Measurements from ENCODE around the gene PCSK5.

The PCSK5 gene

DNA sequence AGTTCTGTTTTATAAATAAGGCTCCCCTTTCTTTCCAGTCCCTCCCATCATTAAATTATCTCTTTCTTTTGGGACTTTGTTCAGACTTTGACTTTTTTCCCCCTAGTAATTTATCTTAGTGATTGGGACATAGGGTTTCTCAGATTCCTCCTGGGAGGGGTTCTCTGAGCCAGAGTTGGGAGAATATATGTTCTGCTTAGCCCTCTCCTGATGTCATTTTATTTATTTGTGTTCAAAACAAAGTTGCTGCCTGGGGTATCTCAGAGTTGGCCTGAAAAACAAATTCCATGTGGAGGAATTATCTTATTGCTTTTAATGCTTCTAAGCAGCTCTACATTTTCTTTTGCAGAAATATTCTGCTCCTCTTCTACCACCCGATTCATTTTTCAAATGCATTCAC is 211.0 kb downstream of the PCSK5 start:
- TF ChIP-seq, protein P1, sequence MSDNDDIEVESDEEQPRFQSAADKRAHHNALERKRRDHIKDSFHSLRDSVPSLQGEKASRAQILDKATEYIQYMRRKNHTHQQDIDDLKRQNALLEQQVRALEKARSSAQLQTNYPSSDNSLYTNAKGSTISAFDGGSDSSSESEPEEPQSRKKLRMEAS (IDR thresholded peaks at IDR 0.05) = no peak
- no peak for TF ChIP-seq TCF12 (IDR thresholded peaks at IDR 0.05; ENCODE audit: low read depth)
- no peak for TF ChIP-seq NFIC (IDR thresholded peaks at IDR 0.05)
- TF ChIP-seq EGR1 (IDR thresholded peaks at IDR 0.05) = no peak
- no peak for TF ChIP-seq YY1 (IDR thresholded peaks at IDR 0.05; ENCODE audit: low read depth)
- no peak for TF ChIP-seq FOXM1 (IDR thresholded peaks at IDR 0.05; ENCODE audit: borderline replicate concordance, low read depth)
- no peak for TF ChIP-seq RAD21 (IDR thresholded peaks at IDR 0.05; ENCODE audit: low read depth)
- TF ChIP-seq CREB1 (IDR thresholded peaks at IDR 0.05; ENCODE audit: low read depth) = no peak
- no peak for TF ChIP-seq EP300 (IDR thresholded peaks at IDR 0.05; ENCODE audit: borderline replicate concordance)
- TF ChIP-seq CEBPB (IDR thresholded peaks at IDR 0.05) = no peak
- no peak for TF ChIP-seq TEAD4 (IDR thresholded peaks at IDR 0.05)
- TF ChIP-seq, protein P2, sequence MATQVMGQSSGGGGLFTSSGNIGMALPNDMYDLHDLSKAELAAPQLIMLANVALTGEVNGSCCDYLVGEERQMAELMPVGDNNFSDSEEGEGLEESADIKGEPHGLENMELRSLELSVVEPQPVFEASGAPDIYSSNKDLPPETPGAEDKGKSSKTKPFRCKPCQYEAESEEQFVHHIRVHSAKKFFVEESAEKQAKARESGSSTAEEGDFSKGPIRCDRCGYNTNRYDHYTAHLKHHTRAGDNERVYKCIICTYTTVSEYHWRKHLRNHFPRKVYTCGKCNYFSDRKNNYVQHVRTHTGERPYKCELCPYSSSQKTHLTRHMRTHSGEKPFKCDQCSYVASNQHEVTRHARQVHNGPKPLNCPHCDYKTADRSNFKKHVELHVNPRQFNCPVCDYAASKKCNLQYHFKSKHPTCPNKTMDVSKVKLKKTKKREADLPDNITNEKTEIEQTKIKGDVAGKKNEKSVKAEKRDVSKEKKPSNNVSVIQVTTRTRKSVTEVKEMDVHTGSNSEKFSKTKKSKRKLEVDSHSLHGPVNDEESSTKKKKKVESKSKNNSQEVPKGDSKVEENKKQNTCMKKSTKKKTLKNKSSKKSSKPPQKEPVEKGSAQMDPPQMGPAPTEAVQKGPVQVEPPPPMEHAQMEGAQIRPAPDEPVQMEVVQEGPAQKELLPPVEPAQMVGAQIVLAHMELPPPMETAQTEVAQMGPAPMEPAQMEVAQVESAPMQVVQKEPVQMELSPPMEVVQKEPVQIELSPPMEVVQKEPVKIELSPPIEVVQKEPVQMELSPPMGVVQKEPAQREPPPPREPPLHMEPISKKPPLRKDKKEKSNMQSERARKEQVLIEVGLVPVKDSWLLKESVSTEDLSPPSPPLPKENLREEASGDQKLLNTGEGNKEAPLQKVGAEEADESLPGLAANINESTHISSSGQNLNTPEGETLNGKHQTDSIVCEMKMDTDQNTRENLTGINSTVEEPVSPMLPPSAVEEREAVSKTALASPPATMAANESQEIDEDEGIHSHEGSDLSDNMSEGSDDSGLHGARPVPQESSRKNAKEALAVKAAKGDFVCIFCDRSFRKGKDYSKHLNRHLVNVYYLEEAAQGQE (IDR thresholded peaks at IDR 0.05; ENCODE audit: low read depth) = no peak
- TF ChIP-seq TAF1 (IDR thresholded peaks at IDR 0.05; ENCODE audit: low read depth) = no peak
- TF ChIP-seq, protein P3, sequence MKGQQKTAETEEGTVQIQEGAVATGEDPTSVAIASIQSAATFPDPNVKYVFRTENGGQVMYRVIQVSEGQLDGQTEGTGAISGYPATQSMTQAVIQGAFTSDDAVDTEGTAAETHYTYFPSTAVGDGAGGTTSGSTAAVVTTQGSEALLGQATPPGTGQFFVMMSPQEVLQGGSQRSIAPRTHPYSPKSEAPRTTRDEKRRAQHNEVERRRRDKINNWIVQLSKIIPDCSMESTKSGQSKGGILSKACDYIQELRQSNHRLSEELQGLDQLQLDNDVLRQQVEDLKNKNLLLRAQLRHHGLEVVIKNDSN (IDR thresholded peaks at IDR 0.05) = no peak
- TF ChIP-seq ZBTB7A (IDR thresholded peaks at IDR 0.05; ENCODE audit: low read depth) = no peak

DNA sequence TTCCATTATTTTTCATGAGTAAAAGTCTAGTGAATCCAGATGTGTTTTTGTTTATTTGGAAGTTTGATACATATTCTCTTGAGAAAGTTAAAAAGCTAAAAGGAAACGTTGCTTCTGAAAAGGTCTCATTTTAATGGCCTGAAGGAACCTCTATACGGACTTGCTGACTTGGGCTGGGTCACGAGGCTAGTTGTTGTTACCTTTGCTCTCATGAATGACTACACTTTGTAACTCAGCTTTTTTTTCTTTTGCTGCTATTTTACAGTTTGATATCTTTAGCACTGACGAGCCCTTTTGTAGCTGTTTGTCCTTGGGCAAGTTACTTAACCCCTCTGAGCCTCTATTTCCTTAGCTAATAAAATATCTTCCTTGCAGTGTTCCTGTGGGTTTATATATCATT is 211.5 kb downstream of the PCSK5 start:
- no peak for TF ChIP-seq ZBTB7A (IDR thresholded peaks at IDR 0.05; ENCODE audit: low read depth)
- no peak for TF ChIP-seq FOXM1 (IDR thresholded peaks at IDR 0.05; ENCODE audit: borderline replicate concordance, low read depth)
- no peak for TF ChIP-seq CEBPB (IDR thresholded peaks at IDR 0.05)
- TF ChIP-seq YY1 (IDR thresholded peaks at IDR 0.05; ENCODE audit: low read depth) = no peak
- no peak for TF ChIP-seq EGR1 (IDR thresholded peaks at IDR 0.05)

DNA sequence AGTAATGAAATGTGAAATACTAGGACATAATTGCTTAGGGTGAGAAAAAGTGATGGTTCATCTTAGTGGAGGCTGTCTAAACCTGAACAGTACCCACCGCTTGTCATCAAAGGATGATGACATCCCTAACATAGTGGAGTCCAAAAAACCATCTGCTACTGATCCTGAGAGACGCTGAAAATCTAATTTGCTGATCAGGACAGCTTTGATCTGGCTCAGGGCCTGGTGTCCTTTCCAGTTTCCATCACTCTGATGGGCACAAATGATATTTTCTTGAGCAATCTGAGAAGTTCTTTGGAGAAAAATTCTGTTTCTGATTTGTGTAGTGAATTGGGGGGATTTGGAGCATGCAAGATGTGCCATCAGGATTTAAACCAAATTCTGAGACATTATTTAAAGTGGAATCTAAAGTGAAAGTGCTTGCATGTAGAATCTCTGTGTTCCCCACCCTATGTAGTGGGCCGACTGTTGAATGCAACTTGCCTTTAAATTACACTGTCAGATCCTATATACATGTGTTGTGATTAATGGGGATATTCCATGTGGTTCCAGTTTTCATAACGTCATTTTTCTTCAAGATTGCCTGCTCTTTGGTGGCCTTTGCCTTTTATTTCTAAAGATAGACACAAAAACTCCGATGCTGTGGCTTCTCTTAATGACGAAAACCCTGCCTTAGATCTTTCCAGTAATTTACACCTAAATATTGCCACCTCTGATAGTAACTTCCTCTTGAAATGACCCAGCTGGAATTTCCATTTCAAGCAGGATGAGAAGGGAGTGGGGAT is 213.2 kb downstream of the PCSK5 start:
- TF ChIP-seq EP300 (IDR thresholded peaks at IDR 0.05; ENCODE audit: borderline replicate concordance) = no peak

DNA sequence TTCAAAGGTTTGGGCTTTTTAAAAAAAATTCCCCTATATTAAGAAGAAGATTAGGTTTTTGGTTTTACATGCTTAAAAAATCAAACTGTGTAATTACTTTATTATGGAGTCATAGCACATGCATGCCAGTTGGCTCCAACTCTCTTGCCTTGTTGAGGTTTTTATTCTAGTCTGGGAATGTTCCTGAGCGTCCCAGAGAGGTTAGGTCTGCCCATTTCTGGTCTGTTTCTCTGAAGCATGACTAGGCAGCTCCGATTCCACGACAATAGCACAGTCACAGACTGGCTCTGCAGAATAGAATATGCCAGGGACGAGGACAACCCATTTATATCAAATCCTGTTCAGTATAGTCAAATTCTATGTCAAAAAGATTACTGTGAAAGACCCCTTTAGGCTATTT is 217.0 kb downstream of the PCSK5 start:
- TF ChIP-seq FOXM1 (IDR thresholded peaks at IDR 0.05; ENCODE audit: borderline replicate concordance, low read depth) (no peak), NFIC (IDR thresholded peaks at IDR 0.05) (no peak), TCF12 (IDR thresholded peaks at IDR 0.05; ENCODE audit: low read depth) (no peak), CEBPB (IDR thresholded peaks at IDR 0.05) (no peak), CREB1 (IDR thresholded peaks at IDR 0.05; ENCODE audit: low read depth) (no peak), RAD21 (IDR thresholded peaks at IDR 0.05; ENCODE audit: low read depth) (no peak), ZBTB7A (IDR thresholded peaks at IDR 0.05; ENCODE audit: low read depth) (no peak), TEAD4 (IDR thresholded peaks at IDR 0.05) (no peak)

DNA sequence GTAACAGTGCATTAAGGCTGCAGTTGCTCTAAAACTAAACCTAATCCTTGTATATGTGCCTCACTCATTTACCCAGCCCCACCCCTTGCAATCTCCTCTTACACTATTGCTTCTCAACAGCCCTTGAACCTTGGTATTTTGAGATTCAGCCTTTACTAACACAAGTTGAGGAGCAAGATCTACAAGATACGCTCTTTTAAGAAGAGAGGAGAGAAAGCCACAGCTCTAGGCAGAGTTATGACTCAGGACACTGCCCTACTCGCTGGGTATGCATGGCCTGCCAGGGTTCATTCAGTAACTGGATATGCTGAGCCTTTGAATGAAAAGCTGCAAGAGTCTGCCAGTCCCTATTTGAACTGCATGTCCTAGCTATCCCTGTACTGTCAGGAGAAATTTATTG is 219.5 kb downstream of the PCSK5 start:
- TF ChIP-seq, protein P2 (IDR thresholded peaks at IDR 0.05; ENCODE audit: low read depth) = no peak
- TF ChIP-seq TCF12 (IDR thresholded peaks at IDR 0.05; ENCODE audit: low read depth) (no peak), YY1 (IDR thresholded peaks at IDR 0.05; ENCODE audit: low read depth) (no peak), FOXM1 (IDR thresholded peaks at IDR 0.05; ENCODE audit: borderline replicate concordance, low read depth) (no peak), CREB1 (IDR thresholded peaks at IDR 0.05; ENCODE audit: low read depth) (no peak), EP300 (IDR thresholded peaks at IDR 0.05; ENCODE audit: borderline replicate concordance) (no peak), TEAD4 (IDR thresholded peaks at IDR 0.05) (no peak), RAD21 (IDR thresholded peaks at IDR 0.05; ENCODE audit: low read depth) (no peak), EGR1 (IDR thresholded peaks at IDR 0.05) (no peak), CEBPB (IDR thresholded peaks at IDR 0.05) (no peak), ZBTB7A (IDR thresholded peaks at IDR 0.05; ENCODE audit: low read depth) (no peak), TAF1 (IDR thresholded peaks at IDR 0.05; ENCODE audit: low read depth) (no peak)
- TF ChIP-seq, protein P3 (IDR thresholded peaks at IDR 0.05) = no peak

DNA sequence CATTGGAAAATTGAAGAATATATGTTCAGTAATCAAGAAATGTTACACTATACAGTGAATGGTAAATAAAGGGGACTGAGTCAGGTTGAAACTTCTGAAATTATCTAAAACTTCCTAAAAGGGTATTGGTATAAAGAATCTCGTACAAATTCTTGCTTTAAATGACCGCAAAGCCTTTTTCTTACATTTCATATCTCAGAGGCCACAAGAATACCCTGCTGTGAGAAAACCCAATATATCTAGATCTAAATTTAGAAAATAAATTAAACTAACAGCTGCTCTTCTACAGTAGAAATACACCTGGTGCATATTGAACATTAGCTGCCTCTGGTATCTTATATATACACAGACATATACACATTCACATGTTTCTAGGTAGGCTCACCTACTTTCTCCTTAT is 221.7 kb downstream of the PCSK5 start:
- no peak for TF ChIP-seq FOXM1 (IDR thresholded peaks at IDR 0.05; ENCODE audit: borderline replicate concordance, low read depth)

Data from Ishikawa (cell line).